Naive thymus-derived CD4-positive, alpha-beta T cell (primary cell): Measurements from ENCODE around the gene ELL. TPM values are rescaled to one million over a fixed set of nuclear protein-coding genes. Genes with fewer than 3 reads are reported as not detected.

Experiments used
- ATAC-seq: fragments of 150-1000 bp; cut with Tn5 transposase; 2 replicates; pipeline ENCODE4 v1.10.0; 2021; ENCODE audit warnings: mild to moderate bottlenecking, moderate library complexity
- CTCF ChIA-PET: fragments of 350-600 bp; sonication (Branson Sonifier 250); formaldehyde crosslinking; loops from one replicate; lab custom pipeline; 2021; ENCODE audit warnings: antibody characterized with exemption; lab: Charles Lee
- POLR2A ChIA-PET: fragments of 350-600 bp; sonication (Branson Sonifier 250); formaldehyde crosslinking; loops from one replicate; lab custom pipeline; 2021; ENCODE audit warnings: antibody characterized with exemption, inconsistent platforms; lab: Charles Lee
- DNase-seq, 9 donors: peaks; one replicate each; pipeline versions ENCODE4 v3.0.0 to v3.0.0-alpha.2; 2020 to 2022; ENCODE audit warnings: mixed read lengths in 1 of 9
- H3K27ac ChIP-seq: one replicate; pipeline ENCODE4 v1.7.0; 2013; ENCODE audit warnings: mild to moderate bottlenecking, low read depth, low read length, moderate library complexity
- H3K27me3 ChIP-seq, 2 donors: one replicate each; pipeline ENCODE4 v1.7.0; 2013; ENCODE audit warnings: low read length in 2 of 2, mild to moderate bottlenecking in 2 of 2, moderate library complexity in 2 of 2; ENCODE audit not compliant: control insufficient read depth in 2 of 2, insufficient read depth in 2 of 2
- H3K36me3 ChIP-seq, 3 experiments: 1 replicate in 2 of 3; 2 replicates in 1 of 3; pipeline ENCODE4 v1.7.0; 2013; ENCODE audit warnings: low read length in 3 of 3, mild to moderate bottlenecking in 3 of 3, moderate library complexity in 1 of 3; ENCODE audit not compliant: insufficient read depth in 3 of 3, control insufficient read depth in 2 of 3
- H3K4me1 ChIP-seq, 2 donors: one replicate each; pipeline ENCODE4 v1.7.0; 2013; ENCODE audit warnings: low read length in 2 of 2, mild to moderate bottlenecking in 2 of 2, moderate library complexity in 1 of 2; ENCODE audit not compliant: control insufficient read depth in 2 of 2, insufficient read depth in 2 of 2
- H3K4me3 ChIP-seq: 2 replicates; pipeline ENCODE4 v1.7.0; 2013; ENCODE audit warnings: mild to moderate bottlenecking, low read length
- H3K9me3 ChIP-seq, 3 experiments: 1 replicate in 2 of 3; 2 replicates in 1 of 3; pipeline ENCODE4 v1.7.0; 2013; ENCODE audit warnings: low read length in 3 of 3; ENCODE audit not compliant: control insufficient read depth in 2 of 3
- H3K27ac Mint-ChIP-seq, 9 donors: one replicate each; pipeline ENCODE4 v1.8.0; 2020 to 2022; ENCODE audit warnings: mixed read lengths in 9 of 9, mild to moderate bottlenecking in 8 of 9, moderate library complexity in 5 of 9, inconsistent platforms in 2 of 9
- H3K27me3 Mint-ChIP-seq, 5 donors: one replicate each; pipeline ENCODE4 v1.8.0; 2021 to 2022; ENCODE audit warnings: mixed read lengths in 5 of 5, mild to moderate bottlenecking in 1 of 5
- H3K36me3 Mint-ChIP-seq, 5 donors: one replicate each; pipeline ENCODE4 v1.8.0; 2020 to 2022; ENCODE audit warnings: mixed read lengths in 5 of 5, mild to moderate bottlenecking in 3 of 5, inconsistent platforms in 1 of 5
- H3K4me1 Mint-ChIP-seq, 7 donors: one replicate each; pipeline ENCODE4 v1.8.0; 2020 to 2022; ENCODE audit warnings: mixed read lengths in 7 of 7, mild to moderate bottlenecking in 3 of 7, inconsistent platforms in 1 of 7
- H3K4me3 Mint-ChIP-seq, 10 donors: one replicate each; pipeline ENCODE4 v1.8.0; 2020 to 2022; ENCODE audit warnings: mild to moderate bottlenecking in 10 of 10, mixed read lengths in 10 of 10, moderate library complexity in 6 of 10, inconsistent platforms in 2 of 10
- H3K9me3 Mint-ChIP-seq, 11 donors: one replicate each; pipeline ENCODE4 v1.8.0; 2020 to 2022; ENCODE audit warnings: mixed read lengths in 11 of 11, mild to moderate bottlenecking in 4 of 11, inconsistent platforms in 1 of 11, moderate library complexity in 1 of 11
- intact Hi-C, 2 donors: fragments of 100-400 bp; cut with micrococcal nuclease; formaldehyde crosslinking; loops; one replicate each; pipeline ENCODE4 v1.15.1; 2023
- polyA plus RNA-seq, 2 donors: library from polyadenylated mRNA; unstranded; fragments of 300-500 nt; fragmentation: Illumina TruSeq; gene quantifications; one replicate each; pipeline ENCODE4 v1.2.3, GENCODE V29; 2021
- total RNA-seq, 6 experiments: library from RNA in 5 of 6; stranded (reverse) in 5 of 6; gene quantifications; 1 replicate in 5 of 6; 2 replicates in 1 of 6; pipeline ENCODE4 v1.2.3 and lab custom pipeline; 2021 to 2026

ELL gene
- total and polyA plus RNA-seq, 7 experiments from 2014 or later = 8.9 to 70.4 (median 22.1) TPM

DNA sequence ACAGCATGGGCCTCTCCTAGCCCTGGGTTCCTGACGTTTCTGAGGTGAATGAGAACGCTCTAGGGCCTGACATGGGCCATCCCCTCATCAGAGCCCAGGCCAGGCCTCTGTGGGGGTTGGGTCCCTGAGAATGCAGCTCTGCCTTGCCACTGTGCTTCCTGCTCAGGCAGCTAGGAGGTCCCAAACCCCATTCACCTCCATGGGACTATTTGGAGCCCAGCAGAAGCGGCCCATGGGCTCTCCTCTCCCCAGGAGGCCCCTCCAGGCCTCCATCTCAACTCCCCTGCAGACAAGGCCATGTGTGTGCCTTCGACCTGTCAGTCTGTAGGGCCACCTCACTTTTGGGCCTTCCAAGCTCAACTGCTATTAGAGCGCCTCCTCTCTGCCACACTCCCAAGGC lies 36.9 kb downstream of the ELL start:
- Histone ChIP-seq H3K27ac (no peak overlapping the region), H3K4me3 (no peak overlapping the region), H3K27me3 (no peaks in the 10 kb centered on the region), H3K36me3 (peaks cover 0 to 7% (median 0%) of the 10 kb centered on the region in 3 experiments), H3K4me1 (peaks cover under 1 to 37% of the 10 kb centered on the region in 2 donors), H3K9me3 (no peaks in the 10 kb centered on the region)
- peaks cover 52 to 83% (median 58%) of the 10 kb centered on the region in 7 donors for H3K4me1 Mint-ChIP-seq
- DNase-seq = no peak
- no peak overlapping the region for H3K4me3 Mint-ChIP-seq
- H3K9me3 Mint-ChIP-seq = peaks cover 0 to 2% (median 0%) of the 10 kb centered on the region in 11 donors
- POLR2A ChIA-PET = no interaction called here
- peak overlapping the region in 4 of 9 donors; percentile 29 to 81 (median 44) for H3K27ac Mint-ChIP-seq
- CTCF ChIA-PET = interaction anchor here (1.1 kb wide), 1 partner anchor 18 kb away, joined by 3 read pairs; no protein-coding TSS in a partner anchor
- ATAC-seq = no peak
- no peaks in the 10 kb centered on the region for H3K27me3 Mint-ChIP-seq
- H3K36me3 Mint-ChIP-seq = peaks cover 0 to 6% (median 0%) of the 10 kb centered on the region in 5 donors
- intact Hi-C loops = no loop called here

DNA sequence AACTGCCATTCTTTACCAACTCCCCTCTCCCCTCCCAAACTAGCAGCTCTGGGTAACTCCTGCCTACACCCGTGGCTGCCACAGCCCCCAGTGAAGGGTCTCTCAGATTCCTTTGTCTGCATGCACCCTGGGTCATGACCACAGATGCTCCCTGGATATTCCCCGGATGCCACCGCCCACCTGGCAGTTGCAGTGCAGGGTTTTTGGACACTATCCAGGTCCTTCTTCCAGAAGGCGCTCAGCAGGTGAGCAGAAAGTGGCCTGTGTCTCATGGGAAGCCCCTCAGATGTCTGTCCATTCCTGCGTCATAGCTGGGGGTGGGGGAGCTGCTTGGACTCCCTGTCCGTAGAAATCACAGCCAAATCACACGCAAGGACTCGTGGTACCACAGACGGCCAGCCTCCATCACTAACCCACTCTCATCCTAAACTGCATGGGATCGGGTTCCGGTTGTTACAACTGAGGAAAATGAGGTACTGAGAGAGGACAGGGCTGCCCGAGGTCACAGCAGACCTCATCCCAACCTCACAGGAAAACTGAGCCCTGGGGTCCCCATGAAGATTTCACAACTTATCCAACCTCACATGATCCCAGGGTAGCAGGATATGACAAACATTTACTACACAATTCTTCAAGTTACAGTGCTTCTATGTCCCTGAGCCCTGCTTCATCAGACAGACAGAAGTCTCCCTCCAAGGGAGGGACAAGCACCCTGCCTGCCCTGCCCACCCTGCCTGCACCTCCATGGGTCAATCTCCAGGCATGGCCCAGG lies 38.6 kb downstream of the ELL start:
- Histone ChIP-seq H3K27ac (no peak overlapping the region), H3K4me3 (no peak overlapping the region), H3K9me3 (no peaks in the 10 kb centered on the region), H3K36me3 (peaks cover 0 to 7% (median 0%) of the 10 kb centered on the region in 3 experiments), H3K27me3 (no peaks in the 10 kb centered on the region), H3K4me1 (peaks cover 15 to 50% of the 10 kb centered on the region in 2 donors)
- peaks cover 0 to 6% (median 0%) of the 10 kb centered on the region in 5 donors for H3K36me3 Mint-ChIP-seq
- no peak for ATAC-seq
- peak overlapping the region in 1 of 9 donors; percentile 28 for H3K27ac Mint-ChIP-seq
- CTCF ChIA-PET = interaction anchor here (0.9 kb wide), 1 partner anchor 364 kb away, joined by 3 read pairs; no protein-coding TSS in a partner anchor
- H3K9me3 Mint-ChIP-seq = peaks cover 0 to 2% (median 0%) of the 10 kb centered on the region in 11 donors
- POLR2A ChIA-PET = no interaction called here
- H3K4me1 Mint-ChIP-seq = peaks cover 60 to 82% (median 71%) of the 10 kb centered on the region in 7 donors
- H3K4me3 Mint-ChIP-seq = peak overlapping the region in 1 of 10 donors; percentile 2
- intact Hi-C loops = no loop called here
- DNase-seq = no peak
- H3K27me3 Mint-ChIP-seq = no peaks in the 10 kb centered on the region

DNA sequence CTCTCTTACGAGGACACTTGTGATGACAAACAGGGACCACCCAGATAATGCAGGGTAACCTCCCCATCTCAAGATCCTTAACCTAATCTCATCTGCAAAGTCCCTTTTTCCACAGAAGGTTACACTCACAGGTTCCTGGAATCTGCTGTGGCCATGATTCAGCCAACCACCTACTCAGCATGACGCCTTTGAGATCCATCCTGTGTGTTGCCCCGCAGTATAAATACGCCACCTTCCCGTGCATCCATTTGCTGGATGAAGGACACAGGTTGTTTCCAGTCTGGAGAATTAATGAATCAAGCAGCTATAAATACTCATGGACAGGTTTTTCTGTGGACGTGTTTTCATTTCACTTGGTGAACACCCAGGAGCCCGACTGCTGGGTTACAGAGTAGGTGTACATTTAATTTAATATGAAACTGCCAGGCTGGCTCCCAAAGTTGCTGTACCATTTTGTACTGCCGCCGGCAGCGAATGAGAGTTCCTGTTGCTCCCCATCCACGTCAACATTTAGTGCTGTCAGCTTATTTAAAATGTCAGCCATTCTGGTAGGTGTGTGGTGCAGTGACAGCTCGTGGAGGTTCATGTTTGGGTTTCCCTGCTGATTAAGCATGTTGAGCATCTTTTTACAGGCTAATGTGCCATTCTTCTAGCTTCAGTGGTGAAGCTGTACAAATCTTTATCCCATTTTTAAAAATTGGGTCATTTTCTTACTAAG lies 40.2 kb downstream of the ELL start:
- Histone ChIP-seq H3K27me3 (no peaks in the 10 kb centered on the region), H3K9me3 (no peaks in the 10 kb centered on the region), H3K27ac (no peak overlapping the region), H3K4me3 (no peak overlapping the region), H3K4me1 (peaks cover 15 to 58% of the 10 kb centered on the region in 2 donors), H3K36me3 (no peaks in the 10 kb centered on the region)
- Mint-ChIP-seq H3K4me1 (peaks cover 48 to 82% (median 72%) of the 10 kb centered on the region in 7 donors), H3K4me3 (peak overlapping the region in 2 of 10 donors; percentile 8 to 14), H3K9me3 (peaks cover 0 to 2% (median 0%) of the 10 kb centered on the region in 11 donors), H3K36me3 (peaks cover 0 to 3% (median 3%) of the 10 kb centered on the region in 5 donors), H3K27ac (peak overlapping the region in 5 of 9 donors; percentile 11 to 59 (median 34)), H3K27me3 (no peaks in the 10 kb centered on the region)
- ATAC-seq (no peak), DNase-seq (no peak)
- ChIA-PET POLR2A (interaction anchor here (0.6 kb wide), 1 partner anchor 61 kb away, joined by 3 read pairs; no protein-coding TSS in a partner anchor), CTCF (interaction anchor here (1.0 kb wide), 1 partner anchor 362 kb away, joined by 3 read pairs; no protein-coding TSS in a partner anchor)
- intact Hi-C loops = no loop called here

DNA sequence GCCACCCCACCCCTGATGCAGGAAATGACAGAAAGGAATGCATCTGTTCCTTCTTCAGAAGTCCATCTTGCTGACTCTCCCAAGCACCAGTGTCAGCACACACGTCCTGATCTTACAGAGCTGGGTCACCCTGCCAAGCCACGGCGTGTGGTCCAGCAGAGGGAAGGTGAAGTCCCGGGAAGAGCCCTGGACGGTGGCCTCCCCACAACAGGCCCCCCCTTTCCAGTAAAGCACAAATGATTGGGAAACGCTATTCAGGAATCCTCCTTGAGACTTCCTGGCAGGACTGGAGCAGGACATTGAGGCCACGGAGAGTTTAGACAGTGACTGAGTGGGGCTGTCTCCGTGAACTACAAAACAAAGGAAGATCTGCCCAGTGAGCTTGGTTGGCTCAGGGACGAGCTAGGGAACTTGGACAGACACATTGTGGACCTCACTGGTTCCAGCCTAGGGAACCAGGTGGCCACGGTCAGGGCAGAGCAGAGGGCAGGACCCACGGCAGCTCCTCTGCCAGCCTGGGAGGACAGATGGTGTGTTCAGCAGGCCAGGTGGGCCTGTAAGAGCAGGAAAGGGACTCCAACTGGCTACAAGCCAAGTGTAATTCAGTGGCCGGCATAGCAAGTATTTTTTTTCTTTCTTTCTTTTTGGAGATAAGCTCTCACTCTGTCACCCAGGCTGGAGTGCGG lies 41.7 kb downstream of the ELL start:
- Mint-ChIP-seq H3K27ac (peak overlapping the region in 8 of 9 donors; percentile 17 to 69 (median 56)), H3K27me3 (no peaks in the 10 kb centered on the region), H3K4me3 (peak overlapping the region in 6 of 10 donors; percentile 25 to 55 (median 37)), H3K36me3 (peaks cover 0 to 3% (median 3%) of the 10 kb centered on the region in 5 donors), H3K9me3 (peaks cover 0 to 4% (median 0%) of the 10 kb centered on the region in 11 donors), H3K4me1 (peaks cover 56 to 83% (median 74%) of the 10 kb centered on the region in 7 donors)
- intact Hi-C loops = no loop called here
- Histone ChIP-seq H3K36me3 (no peaks in the 10 kb centered on the region), H3K9me3 (no peaks in the 10 kb centered on the region), H3K27ac (no peak overlapping the region), H3K27me3 (no peaks in the 10 kb centered on the region), H3K4me1 (peaks cover 15 to 58% of the 10 kb centered on the region in 2 donors), H3K4me3 (no peak overlapping the region)
- no peak for DNase-seq
- POLR2A ChIA-PET = interaction anchor here (0.6 kb wide), 1 partner anchor 234 kb away, joined by 3 read pairs; no protein-coding TSS in a partner anchor
- ATAC-seq = peak; percentile 16
- CTCF ChIA-PET = no interaction called here

DNA sequence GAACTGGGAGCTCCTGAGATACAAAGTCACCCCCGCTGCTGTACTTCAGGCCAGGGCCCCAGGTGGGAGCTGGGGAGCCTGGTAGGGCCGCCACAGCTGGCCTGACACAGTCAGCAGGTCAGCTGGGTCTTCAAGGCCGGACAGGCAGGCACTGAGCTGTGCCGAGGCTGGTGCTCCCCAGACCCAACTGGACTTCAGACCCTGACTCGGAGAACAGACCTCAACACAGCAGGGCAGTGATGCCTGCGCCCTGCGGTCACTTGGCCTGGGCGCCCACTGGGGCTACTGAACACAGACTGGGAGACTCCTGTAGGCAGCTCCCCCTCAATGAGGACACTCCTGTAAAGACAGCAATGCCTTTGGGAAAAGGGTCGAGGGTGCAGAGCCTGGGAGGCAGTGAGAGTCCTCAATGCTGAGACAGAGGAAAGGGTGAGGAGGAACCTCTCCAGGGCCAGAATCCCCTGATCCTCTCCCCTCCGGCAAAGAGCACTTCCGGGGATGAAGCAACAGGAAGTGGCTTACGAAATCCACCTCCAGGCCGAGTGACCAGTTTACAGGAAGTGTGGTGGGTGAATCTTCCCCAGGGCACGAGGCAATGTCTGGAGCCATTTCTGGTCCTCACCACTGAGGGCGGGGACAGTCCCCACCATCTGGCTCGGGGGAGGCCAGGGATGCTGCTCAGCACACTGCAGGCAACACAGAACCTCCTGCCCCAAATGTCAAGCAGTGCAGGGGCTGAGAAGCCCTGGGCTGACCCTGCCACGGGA lies 43.1 kb downstream of the ELL start:
- no peaks in the 10 kb centered on the region for H3K9me3 ChIP-seq
- ATAC-seq = peak; percentile 76
- Mint-ChIP-seq H3K36me3 (peaks cover 0 to 3% (median 3%) of the 10 kb centered on the region in 5 donors), H3K4me3 (peak overlapping the region in 8 of 10 donors; percentile 47 to 79 (median 56)), H3K27me3 (no peaks in the 10 kb centered on the region), H3K27ac (peak overlapping the region; percentile 38 to 91 (median 69)), H3K4me1 (peaks cover 52 to 80% (median 68%) of the 10 kb centered on the region in 7 donors), H3K9me3 (peaks cover 0 to 4% (median 0%) of the 10 kb centered on the region in 11 donors)
- DNase-seq = peak in 1 of 9 donors; percentile 75
- H3K36me3 ChIP-seq = no peaks in the 10 kb centered on the region
- H3K4me3 ChIP-seq = no peak overlapping the region
- ChIA-PET CTCF (no interaction called here), POLR2A (no interaction called here)
- peaks cover 15 to 63% of the 10 kb centered on the region in 2 donors for H3K4me1 ChIP-seq
- intact Hi-C loops = loop anchor here in 1 of 2 donors (2.0 to 10.0 kb wide), 2 partner anchors 18 to 96 kb away; partner anchors contain the start of gene UBA52
- no peaks in the 10 kb centered on the region for H3K27me3 ChIP-seq
- no peak overlapping the region for H3K27ac ChIP-seq
